Neural crest cell (in vitro differentiated cells): ENCODE measurements around the gene ELK3. TPM values are rescaled to one million over a fixed set of nuclear protein-coding genes. Genes with fewer than 3 reads are reported as not detected.

Experiments used
- DNase-seq: peaks from one replicate; pipeline ENCODE4 v3.0.0; 2021; ENCODE audit warnings: low read depth, mixed read lengths, low spot score
- H3K27ac Mint-ChIP-seq: one replicate; pipeline ENCODE4 v1.8.0; 2021; ENCODE audit warnings: mild to moderate bottlenecking, mixed read lengths; ENCODE audit not compliant: unreplicated experiment
- H3K27me3 Mint-ChIP-seq: 2 replicates; pipeline ENCODE4 v1.8.0; 2021; ENCODE audit warnings: low read depth, mild to moderate bottlenecking, mixed read lengths
- H3K36me3 Mint-ChIP-seq: 2 replicates; pipeline ENCODE4 v1.8.0; 2021; ENCODE audit warnings: low read depth, mild to moderate bottlenecking, mixed read lengths
- H3K4me1 Mint-ChIP-seq: 2 replicates; pipeline ENCODE4 v1.8.0; 2021; ENCODE audit warnings: mixed read lengths
- H3K4me3 Mint-ChIP-seq: one replicate; pipeline ENCODE4 v1.8.0; 2021; ENCODE audit warnings: mild to moderate bottlenecking, mixed read lengths
- H3K9me3 Mint-ChIP-seq: 2 replicates; pipeline ENCODE4 v1.8.0; 2021; ENCODE audit warnings: mixed read lengths
- CTCF ChIP-seq: fragments of 200-600 bp; sonication (generic); conservative IDR thresholded peaks from 2 replicates; pipeline ENCODE4 v1.5.0; 2021; ENCODE audit warnings: antibody characterized with exemption, mild to moderate bottlenecking
- total RNA-seq: library from RNA; stranded (reverse); gene quantifications from 2 replicates; pipeline ENCODE4 v1.2.1, GENCODE V29; 2021

Gene ELK3
- total RNA-seq, 1 donor from 2014 or later: 19.0 TPM

GRCh38 chr12:96155181-96155580 is 39.0 kb upstream of the ELK3 start:
- DNase-seq: no peak
- Mint-ChIP-seq H3K27me3 (no peaks in the 10 kb centered on the region), H3K36me3 (no peaks in the 10 kb centered on the region), H3K9me3 (peaks cover 2% of the 10 kb centered on the region), H3K4me1 (no peaks in the 10 kb centered on the region), H3K27ac (no peak overlapping the region), H3K4me3 (no peak overlapping the region)
- TF ChIP-seq CTCF: no peak

- no peaks in the 10 kb centered on the region for H3K36me3 Mint-ChIP-seq
- peaks cover 2% of the 10 kb centered on the region for H3K9me3 Mint-ChIP-seq
- H3K27ac Mint-ChIP-seq: no peak overlapping the region
- no peak overlapping the region for H3K4me3 Mint-ChIP-seq
- no peaks in the 10 kb centered on the region for H3K4me1 Mint-ChIP-seq
- no peak for DNase-seq
- no peaks in the 10 kb centered on the region for H3K27me3 Mint-ChIP-seq
- no peak for TF ChIP-seq CTCF
These were observed 38.4 kb upstream of the ELK3 start for GRCh38 chr12:96155781-96156180.

- Mint-ChIP-seq H3K9me3 (peaks cover 2% of the 10 kb centered on the region), H3K27ac (no peak overlapping the region), H3K4me3 (no peak overlapping the region), H3K27me3 (no peaks in the 10 kb centered on the region), H3K36me3 (no peaks in the 10 kb centered on the region), H3K4me1 (no peaks in the 10 kb centered on the region)
- no peak for DNase-seq
- no peak for TF ChIP-seq CTCF
These were observed 38.0 kb upstream of the ELK3 start for GRCh38 chr12:96156211-96156610.

- DNase-seq: no peak
- no peak for TF ChIP-seq CTCF
- H3K9me3 Mint-ChIP-seq: peaks cover 2% of the 10 kb centered on the region
- no peak overlapping the region for H3K4me3 Mint-ChIP-seq
- H3K36me3 Mint-ChIP-seq: no peaks in the 10 kb centered on the region
- H3K27ac Mint-ChIP-seq: no peak overlapping the region
- no peaks in the 10 kb centered on the region for H3K4me1 Mint-ChIP-seq
- H3K27me3 Mint-ChIP-seq: no peaks in the 10 kb centered on the region
These were observed 36.7 kb upstream of the ELK3 start for GRCh38 chr12:96157427-96157826.

- Mint-ChIP-seq H3K27ac (no peak overlapping the region), H3K27me3 (no peaks in the 10 kb centered on the region), H3K36me3 (no peaks in the 10 kb centered on the region), H3K4me3 (no peak overlapping the region), H3K9me3 (no peaks in the 10 kb centered on the region), H3K4me1 (peaks cover 13% of the 10 kb centered on the region)
- TF ChIP-seq CTCF: no peak
- DNase-seq: no peak
These were observed 29.0 kb upstream of the ELK3 start for GRCh38 chr12:96164951-96165811.
